ENCODE results near the gene BRD1.
"Not testable (repeated sequence)": the region's sequence is repeated elsewhere in the genome, so short reads cannot be mapped to it uniquely, and the experiment has no call there.

Gene BRD1

GRCh38 chr22:49852898-49853894 lies 25.5 kb upstream of the BRD1 start, which contains the start of gene ZBED4:
Gene ZBED4, plus strand, starts transcription at chr22:49853844. Its CDS starts 29,819 bp downstream, at chr22:49883663.
- peak; percentile 92 to 99 (median 96) for DNase-seq

DNA sequence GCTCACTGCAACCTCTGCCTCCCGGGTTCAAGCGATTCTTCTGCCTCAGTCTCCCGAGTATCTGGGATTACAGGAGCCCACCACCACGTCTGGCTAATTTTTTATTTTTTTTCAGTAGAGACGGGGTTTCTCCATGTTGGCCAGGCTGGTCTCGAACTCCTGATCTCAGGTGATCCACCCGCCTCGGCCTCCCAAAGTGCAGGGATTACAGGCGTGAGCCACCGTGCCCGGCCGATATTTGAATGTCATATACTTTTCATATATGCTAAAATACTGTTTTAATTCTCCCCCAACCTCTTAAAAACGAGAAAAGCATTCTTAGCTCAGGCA lies 24.9 kb upstream of the BRD1 start:
- not testable (repeated sequence) for DNase-seq

- no peak for DNase-seq
These were observed 23.5 kb upstream of the BRD1 start for GRCh38 chr22:49850959-49851802.

GRCh38 chr22:49850021-49850911 lies 22.6 kb upstream of the BRD1 start:
- DNase-seq, result no peak

DNA sequence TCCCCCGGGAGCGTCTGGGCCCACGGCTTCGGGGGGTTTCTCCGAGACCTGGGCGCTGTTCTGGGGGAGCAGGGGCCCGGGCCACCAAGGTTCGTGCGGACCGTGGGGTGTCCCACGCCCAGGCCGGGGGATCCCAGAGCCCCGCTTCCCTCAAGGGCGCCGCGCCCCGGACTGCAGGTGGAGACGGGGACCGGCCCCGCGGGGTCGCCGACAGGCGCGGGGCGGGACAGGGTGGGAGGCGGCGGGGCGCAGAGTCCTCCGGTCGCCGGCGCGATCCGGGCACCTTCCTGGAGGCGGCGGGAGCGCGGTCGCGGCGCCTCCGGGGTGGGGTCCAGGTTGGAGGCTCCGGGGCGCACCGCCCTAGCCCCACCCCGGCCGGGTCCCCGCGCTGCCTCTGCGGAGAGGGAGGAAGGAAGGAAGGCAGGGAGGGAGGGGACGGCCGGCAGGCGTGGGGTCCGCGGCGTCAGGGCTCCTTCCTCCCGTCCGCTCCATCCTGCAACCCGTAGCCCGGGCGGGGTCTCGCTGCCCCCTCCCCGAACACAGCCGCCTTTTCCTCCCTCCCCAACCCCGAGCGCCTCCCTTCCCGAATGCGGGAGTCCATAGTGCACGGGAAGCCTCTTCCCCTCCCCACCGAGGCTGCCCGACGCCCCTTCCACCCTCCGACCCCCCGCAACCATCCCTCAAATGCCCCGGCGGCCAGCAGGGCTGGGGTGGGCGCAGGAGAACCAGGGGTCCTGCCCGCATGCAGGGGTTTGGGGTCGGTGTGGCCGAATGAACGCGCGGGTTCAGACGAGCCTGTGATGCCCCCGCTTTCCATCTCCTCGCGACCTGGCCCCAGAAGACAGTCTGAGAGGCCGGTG lies 21.7 kb upstream of the BRD1 start:
- DNase-seq, result no peak

DNA sequence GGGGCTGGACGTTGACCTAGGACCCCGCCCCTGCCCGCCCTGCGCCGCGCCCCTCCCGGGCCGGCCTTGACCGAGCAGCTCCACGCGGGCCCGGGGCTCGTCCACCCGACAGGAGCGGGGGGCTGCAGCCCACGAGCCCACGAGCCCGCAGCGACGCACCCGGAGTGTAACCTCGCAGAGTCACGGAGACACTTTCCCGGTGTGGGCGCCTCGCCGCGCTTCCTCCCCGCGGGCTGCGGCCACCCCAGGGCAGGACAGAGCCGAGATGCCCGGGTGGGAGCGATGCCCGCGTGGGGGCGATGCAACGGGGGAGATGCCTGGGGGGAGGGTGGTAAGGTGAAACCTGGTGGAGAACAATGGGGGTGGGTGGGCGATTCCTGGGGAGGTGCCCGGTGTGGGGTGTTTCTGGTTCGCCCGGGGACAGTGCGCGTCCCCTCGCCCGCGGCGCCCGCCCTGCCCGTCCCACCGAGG lies 21.1 kb upstream of the BRD1 start:
- DNase-seq, result no peak

GRCh38 chr22:49847751-49848689 lies 20.3 kb upstream of the BRD1 start:
- DNase-seq, result no peak

DNA sequence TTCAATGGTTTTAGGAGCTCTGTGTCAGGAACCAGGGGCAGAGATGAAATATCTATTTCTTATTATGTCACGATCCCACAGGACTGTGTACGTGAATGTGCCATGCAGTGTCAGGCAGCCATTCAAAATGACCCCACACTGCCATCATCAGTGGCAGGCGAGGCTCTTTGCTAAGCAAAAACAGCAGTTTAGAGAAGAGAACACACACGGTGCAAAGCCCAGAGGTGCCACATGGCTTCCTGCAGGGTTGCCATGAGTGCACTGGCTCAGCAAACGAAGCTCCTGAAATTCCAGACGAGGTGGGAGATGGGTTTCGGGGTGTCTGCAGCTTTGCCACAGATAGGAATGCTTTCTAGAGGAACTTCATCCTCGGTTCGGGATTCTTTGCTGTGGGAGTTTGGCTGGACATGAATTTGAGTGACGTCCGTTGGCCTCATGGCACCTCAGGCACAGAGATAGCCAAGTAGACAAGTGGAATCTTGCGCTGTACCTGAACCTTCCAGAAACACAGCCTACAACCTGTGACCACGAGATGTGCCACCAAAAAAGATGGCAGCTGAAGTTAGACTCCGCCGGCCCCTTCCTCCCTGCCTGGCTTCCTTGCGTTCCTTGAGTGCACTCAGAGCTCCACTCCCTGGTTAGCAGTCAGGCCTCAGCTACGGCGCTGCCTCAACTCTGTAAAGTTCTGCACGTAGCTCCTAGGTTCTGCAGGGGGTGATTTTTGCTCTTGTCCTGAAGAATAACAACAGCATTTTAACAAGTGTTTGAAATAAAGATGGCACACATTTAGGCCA lies 18.2 kb upstream of the BRD1 start:
- DNase-seq, result no peak

- no peak for DNase-seq
These were observed 17.6 kb upstream of the BRD1 start for GRCh38 chr22:49845241-49845640.

DNA sequence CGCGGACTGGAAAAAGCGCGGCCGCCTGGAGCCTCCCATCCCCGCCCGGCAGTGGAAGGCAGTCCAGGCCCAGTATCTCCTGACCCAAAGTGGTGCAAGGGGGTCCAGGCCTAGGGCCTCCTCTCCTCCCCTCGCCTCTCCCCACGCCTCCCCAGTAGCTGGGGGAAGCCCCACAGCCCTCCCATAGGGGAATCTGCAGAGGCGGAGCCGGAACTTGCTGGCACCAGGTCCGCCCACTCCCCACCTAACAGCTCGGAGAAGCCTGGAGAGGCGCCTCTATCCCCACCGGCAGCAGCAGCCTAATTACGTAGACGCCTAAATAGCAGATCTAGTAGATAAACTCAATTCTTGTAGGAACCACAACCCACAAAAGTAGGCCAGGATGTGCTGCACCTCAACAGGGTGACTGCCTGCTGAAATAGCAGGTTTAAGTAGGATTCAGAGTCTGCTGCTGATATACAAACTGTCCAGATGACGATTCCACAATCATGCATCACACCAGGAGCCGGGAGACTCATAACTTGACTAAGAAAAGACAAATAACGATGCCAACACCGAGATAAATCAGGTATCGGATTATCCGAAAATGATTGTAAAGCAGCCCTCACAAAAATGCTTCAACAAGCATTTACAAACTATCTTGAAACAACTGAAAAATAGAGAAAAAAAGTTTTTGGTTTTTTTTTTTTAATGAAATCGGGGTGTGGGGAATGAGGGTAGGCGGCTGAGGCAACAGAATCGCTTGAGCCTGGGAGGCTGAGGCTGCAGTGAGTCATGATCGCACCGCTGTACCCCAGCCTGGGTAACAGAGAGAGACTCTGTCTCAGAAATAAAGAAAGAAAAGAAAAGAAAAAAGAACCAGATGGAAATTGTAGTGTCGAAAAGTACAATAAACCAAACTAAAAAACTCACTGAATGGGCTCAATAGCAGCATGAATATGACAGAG lies 11.4 kb upstream of the BRD1 start:
- peak; percentile 26 to 72 (median 50) for DNase-seq

GRCh38 chr22:49833340-49834007 lies 5.8 kb upstream of the BRD1 start:
- no peak for DNase-seq

GRCh38 chr22:49829044-49829853 lies 1.6 kb upstream of the BRD1 start:
- DNase-seq, result no peak

GRCh38 chr22:49828599-49828965 lies 909 bp upstream of the BRD1 start:
- DNase-seq, result no peak

DNA sequence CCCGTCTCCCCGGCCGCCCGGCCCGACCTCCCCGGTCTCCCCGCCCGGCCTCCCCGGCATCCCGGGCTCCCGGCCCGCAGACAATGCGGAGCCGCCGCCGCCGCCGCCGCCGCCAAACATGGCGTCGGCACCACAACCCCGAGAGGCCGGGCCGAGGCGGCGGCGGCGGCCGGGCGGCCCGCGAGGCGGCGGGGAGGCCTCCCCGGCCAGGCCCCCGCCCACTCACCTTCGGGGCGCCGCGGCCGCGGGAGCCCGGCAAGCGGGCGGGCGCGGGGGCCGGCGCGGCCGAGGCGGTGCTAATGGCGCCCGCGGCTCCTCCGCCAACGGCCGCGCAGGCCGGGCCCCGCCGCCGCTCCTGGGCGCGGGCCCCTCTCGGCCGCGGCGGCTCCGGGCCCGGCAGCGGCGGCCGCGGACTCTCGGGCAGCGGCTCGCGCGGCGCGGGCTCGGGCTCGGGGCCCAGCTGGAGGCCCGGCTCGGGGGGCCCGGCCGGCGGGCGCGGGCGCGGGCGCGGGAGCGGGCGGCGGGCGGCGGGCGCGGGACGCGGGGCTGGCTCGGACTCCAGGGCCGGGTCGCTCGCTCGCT lies 311 bp downstream of the BRD1 start:
- DNase-seq, result peak in 1 of 4 experiments; percentile 23

DNA sequence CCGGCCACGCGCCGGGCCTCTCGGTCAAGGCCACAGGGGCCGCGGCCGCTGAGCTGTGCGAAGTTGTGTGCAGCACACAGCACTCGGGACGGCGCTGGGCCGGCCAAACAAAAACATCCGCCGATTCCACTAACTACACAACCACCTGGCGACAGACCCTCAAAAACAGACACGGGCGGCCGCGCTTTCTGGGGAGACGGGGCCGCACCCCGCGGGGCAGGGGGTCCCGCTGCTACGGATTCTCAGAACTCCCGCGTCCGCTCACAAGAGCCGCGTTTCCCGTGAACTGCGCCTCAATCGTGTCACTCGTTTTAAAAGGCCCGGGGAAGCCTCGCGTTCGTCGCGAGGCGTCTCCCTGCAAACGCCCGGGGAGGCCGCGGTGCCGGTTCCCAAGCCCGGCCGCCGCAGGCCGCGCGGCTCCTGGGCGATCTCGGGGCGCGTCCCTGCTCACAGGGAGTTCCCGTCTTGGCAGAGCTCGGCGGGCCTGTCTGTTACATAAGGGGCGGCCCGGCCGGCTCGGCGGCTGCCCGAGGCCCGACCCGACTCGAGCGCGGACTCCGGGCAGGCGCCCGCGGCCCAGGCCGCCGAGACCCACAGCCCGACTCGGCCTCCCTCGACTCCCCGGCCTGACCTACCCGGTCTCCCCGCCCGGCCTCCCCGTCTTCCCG lies 936 bp downstream of the BRD1 start:
- no peak for DNase-seq

Measured in activated naive CD4-positive, alpha-beta T cell (primary cell).